Measurements from ENCODE around the gene SLC44A2.

The SLC44A2 gene

DNA sequence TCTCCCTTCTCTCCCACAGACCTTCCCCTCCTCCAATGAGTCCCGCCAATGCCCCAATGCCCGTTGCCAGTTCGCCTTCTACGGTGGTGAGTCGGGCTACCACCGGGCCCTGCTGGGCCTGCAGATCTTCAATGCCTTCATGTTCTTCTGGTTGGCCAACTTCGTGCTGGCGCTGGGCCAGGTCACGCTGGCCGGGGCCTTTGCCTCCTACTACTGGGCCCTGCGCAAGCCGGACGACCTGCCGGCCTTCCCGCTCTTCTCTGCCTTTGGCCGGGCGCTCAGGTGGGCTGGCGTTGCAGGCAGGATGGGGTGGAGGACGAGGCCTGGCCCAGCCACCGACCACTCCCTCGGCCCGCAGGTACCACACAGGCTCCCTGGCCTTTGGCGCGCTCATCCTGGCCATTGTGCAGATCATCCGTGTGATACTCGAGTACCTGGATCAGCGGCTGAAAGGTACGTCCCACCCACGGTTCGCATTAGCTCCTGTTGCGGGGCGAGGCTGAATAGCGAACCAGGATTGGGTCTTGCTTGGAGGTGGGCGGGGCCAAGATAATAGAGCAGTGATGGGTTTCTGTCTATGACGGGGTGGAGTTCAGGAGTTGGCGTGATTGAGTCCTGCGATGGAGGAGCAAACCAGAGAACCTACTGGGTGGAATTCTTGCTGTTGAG is 11.1 kb downstream of the SLC44A2 start:
- Mint-ChIP-seq H3K27me3 (no peaks in the 10 kb centered on the region), H3K4me3 (no peak overlapping the region), H3K4me1 (peaks cover 55% of the 10 kb centered on the region), H3K36me3 (peaks cover 70% of the 10 kb centered on the region), H3K27ac (no peak overlapping the region), H3K9me3 (no peaks in the 10 kb centered on the region)
- no peak for ATAC-seq

DNA sequence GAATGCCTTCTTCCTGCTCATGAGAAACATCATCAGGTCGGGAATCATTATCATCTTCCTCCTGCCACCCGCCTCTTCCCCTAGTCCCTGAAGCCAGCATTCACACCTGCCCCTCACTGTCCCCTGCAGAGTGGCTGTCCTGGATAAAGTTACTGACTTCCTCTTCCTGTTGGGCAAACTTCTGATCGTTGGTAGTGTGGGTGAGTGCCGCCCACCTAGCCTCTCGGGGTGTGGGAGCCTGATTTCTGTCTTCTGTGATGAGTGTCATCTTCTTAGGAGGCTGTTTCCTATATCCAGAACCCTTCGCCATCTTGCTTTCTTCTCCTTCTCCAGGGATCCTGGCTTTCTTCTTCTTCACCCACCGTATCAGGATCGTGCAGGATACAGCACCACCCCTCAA is 12.5 kb downstream of the SLC44A2 start:
- Mint-ChIP-seq H3K27ac (peak overlapping the region; percentile 72), H3K4me1 (peaks cover 65% of the 10 kb centered on the region), H3K4me3 (no peak overlapping the region), H3K9me3 (no peaks in the 10 kb centered on the region), H3K27me3 (no peaks in the 10 kb centered on the region), H3K36me3 (peaks cover 76% of the 10 kb centered on the region)
- ATAC-seq, result no peak

DNA sequence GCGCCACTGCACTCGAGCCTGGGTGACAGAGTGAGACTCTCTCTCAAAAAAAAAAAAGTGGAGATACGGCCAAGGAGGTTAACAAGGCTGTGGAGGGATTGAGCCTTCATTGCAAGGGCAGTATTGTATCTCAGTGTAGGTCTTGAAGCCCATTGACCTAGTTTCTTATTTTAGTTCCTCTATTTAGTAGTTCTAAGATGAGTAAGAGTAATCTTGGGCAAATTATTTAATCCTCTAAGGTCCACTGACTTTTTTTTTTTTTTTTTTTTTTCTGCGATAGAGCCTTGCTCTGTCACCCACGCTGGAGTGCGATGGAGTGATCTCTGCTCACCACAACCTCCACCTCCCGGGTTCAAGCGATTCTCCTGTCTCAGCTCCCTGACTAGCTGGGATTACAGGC is 14.5 kb downstream of the SLC44A2 start:
- H3K9me3 Mint-ChIP-seq, result no peaks in the 10 kb centered on the region
- no peak overlapping the region for H3K4me3 Mint-ChIP-seq
- peaks cover 83% of the 10 kb centered on the region for H3K4me1 Mint-ChIP-seq
- H3K27me3 Mint-ChIP-seq, result no peaks in the 10 kb centered on the region
- peak; percentile 90 for ATAC-seq
- peak overlapping the region; percentile 80 for H3K27ac Mint-ChIP-seq
- peaks cover 80% of the 10 kb centered on the region for H3K36me3 Mint-ChIP-seq

DNA sequence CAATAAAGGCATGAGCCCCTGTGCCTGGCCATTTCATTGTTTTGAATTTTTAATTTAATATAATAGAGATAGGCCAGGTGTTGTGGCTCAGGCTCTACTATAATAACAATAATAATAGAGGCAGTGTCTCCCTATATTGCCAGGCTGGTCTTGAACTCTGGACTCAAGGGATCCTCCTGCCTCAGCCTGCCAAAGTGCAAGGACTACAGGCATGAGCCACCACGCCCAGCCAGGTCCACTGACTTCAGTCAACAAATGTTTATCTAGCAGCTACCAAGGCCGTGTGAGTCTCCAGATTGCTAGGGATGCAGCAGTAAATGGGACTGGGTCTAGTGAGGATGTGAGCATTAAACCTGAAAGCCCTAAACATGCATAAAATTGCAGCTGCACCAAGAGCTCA is 15.0 kb downstream of the SLC44A2 start:
- peak overlapping the region; percentile 80 for H3K27ac Mint-ChIP-seq
- peaks cover 75% of the 10 kb centered on the region for H3K36me3 Mint-ChIP-seq
- ATAC-seq, result no peak
- H3K4me1 Mint-ChIP-seq, result peaks cover 79% of the 10 kb centered on the region
- H3K9me3 Mint-ChIP-seq, result no peaks in the 10 kb centered on the region
- no peak overlapping the region for H3K4me3 Mint-ChIP-seq
- no peaks in the 10 kb centered on the region for H3K27me3 Mint-ChIP-seq

DNA sequence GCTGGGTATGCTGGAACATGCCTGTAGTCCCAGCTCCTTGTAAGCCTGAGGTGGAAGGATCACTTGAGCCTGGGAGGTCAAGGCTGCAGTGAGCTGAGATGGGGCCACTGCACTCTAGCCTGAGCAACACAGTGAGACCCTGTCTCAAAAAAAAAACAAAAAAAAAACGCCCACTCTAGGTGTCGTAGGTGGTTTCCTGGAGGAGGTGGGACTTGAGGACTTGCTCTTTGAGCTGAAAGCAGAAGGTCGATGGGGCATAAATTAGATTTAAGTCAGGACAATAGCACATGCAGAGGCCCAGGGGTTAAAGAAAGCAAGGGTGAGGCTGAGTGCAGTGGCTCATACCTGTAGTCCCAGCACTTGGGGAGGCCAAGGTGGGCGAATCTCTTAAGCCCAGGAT is 15.9 kb downstream of the SLC44A2 start:
- no peak overlapping the region for H3K4me3 Mint-ChIP-seq
- peaks cover 66% of the 10 kb centered on the region for H3K36me3 Mint-ChIP-seq
- H3K27ac Mint-ChIP-seq, result peak overlapping the region; percentile 55
- H3K4me1 Mint-ChIP-seq, result peaks cover 72% of the 10 kb centered on the region
- no peak for ATAC-seq
- H3K27me3 Mint-ChIP-seq, result no peaks in the 10 kb centered on the region
- H3K9me3 Mint-ChIP-seq, result no peaks in the 10 kb centered on the region

DNA sequence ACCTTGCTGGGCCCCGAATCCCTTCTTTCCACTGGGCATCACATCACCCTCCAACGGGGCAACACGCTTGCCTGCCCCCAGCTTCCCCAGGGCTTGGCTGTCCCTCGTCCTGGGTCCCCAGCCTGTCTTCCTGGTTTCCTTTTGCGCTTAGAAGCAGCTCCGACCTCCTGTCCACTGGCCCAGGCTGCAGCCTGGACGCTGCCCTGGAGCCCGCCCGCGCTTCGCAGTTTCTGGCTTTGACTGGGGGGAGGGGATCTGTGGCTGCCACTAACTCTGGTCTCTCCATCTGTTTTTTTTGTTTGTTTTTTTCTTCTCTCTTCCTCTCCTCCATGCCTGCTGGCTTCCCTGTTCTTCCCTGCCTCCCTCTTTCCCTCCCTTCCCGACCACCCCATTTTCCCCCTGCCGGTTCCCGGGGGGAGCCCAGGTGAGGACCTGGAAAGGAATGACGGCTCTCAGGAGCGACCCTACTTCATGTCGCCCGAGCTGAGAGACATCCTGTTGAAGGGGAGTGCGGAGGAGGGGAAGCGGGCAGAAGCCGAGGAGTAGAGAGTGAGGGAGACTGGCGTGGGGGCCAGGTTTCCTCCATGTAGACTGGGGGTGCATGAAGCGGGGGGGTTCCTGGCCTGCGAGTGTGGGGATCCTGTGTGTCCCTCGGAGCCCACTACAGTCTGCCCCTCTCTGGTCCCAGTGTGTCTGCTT is 17.3 kb downstream of the SLC44A2 start:
- H3K36me3 Mint-ChIP-seq, result peaks cover 52% of the 10 kb centered on the region
- peaks cover 61% of the 10 kb centered on the region for H3K4me1 Mint-ChIP-seq
- no peaks in the 10 kb centered on the region for H3K9me3 Mint-ChIP-seq
- H3K27ac Mint-ChIP-seq, result peak overlapping the region; percentile 66
- no peak overlapping the region for H3K4me3 Mint-ChIP-seq
- no peak for ATAC-seq
- no peaks in the 10 kb centered on the region for H3K27me3 Mint-ChIP-seq

DNA sequence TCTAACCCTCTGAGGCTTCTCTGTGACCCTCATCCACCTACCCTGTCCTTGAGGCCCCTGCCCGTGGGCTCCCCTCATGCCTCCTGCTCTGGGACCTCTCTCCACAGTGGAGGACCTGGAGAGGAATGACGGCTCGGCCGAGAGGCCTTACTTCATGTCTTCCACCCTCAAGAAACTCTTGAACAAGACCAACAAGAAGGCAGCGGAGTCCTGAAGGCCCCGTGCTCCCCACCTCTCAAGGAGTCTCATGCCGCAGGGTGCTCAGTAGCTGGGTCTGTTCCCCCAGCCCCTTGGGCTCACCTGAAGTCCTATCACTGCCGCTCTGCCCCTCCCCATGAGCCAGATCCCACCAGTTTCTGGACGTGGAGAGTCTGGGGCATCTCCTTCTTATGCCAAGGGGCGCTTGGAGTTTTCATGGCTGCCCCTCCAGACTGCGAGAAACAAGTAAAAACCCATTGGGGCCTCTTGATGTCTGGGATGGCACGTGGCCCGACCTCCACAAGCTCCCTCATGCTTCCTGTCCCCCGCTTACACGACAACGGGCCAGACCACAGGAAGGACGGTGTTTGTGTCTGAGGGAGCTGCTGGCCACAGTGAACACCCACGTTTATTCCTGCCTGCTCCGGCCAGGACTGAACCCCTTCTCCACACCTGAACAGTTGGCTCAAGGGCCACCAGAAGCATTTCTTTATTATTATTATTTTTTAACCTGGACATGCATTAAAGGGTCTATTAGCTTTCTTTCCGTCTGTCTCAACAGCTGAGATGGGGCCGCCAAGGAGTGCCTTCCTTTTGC is 18.0 kb downstream of the SLC44A2 start:
- no peak for ATAC-seq
- peaks cover 45% of the 10 kb centered on the region for H3K36me3 Mint-ChIP-seq

DNA sequence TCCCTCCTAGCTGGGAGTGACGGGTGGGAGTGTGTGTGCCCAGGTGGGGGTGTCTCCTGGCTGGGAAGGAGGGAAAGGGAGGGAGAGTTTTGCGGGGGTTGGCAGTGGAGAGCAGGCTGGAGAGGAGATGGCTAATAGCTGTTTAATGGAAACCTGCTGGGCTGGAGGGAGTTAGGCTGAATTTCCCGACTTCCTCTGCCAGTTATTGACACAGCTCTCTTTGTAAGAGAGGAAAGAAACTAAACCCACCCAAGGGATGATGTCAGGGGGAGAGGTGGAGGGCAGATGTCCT is 18.6 kb downstream of the SLC44A2 start:
- peaks cover 41% of the 10 kb centered on the region for H3K36me3 Mint-ChIP-seq
- peaks cover 57% of the 10 kb centered on the region for H3K4me1 Mint-ChIP-seq
- no peak for ATAC-seq
- H3K27me3 Mint-ChIP-seq, result no peaks in the 10 kb centered on the region
- H3K4me3 Mint-ChIP-seq, result no peak overlapping the region
- peak overlapping the region; percentile 66 for H3K27ac Mint-ChIP-seq
- no peaks in the 10 kb centered on the region for H3K9me3 Mint-ChIP-seq

More for the DNA sequence above, 18.0 kb downstream of the SLC44A2 start:
- Mint-ChIP-seq H3K27ac (peak overlapping the region; percentile 66), H3K4me1 (peaks cover 59% of the 10 kb centered on the region), H3K4me3 (no peak overlapping the region), H3K27me3 (no peaks in the 10 kb centered on the region), H3K9me3 (no peaks in the 10 kb centered on the region)

DNA sequence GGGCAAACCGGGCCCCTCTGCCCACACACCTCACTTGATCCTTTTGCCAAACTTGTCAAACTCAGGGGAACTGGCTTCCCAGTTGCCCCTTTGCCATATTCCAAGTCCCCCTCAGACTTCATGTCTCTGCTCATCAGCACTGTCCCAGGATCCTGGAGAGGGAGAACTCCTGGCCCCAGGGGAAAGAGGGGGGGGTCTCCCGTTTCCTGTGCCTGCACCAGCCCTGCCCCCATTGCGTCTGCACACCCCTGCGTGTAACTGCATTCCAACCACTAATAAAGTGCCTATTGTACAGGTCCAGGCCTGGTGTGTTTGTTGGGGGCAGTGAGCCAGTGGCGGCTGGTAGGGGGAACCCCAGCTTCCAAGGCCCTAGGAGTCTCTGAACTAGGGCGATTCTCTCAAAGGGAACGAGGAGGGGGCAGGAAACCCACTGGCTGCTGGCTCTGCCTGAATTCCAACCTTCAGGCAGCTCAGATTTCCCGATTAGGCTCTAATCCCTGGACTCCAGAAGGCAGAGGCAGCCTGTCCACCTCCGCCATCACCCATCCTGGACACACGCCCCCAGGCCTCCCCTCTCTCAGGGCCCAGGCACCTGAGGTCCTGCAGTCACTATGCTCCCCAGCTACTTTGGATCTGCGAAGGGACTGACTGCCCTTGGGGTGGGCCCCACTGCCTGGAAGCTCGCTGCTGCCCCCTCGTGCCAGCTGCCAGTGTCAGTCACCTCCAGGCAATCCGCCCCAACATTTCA is 19.1 kb downstream of the SLC44A2 start:
- H3K27ac Mint-ChIP-seq, result peak overlapping the region; percentile 66
- H3K9me3 Mint-ChIP-seq, result no peaks in the 10 kb centered on the region
- H3K27me3 Mint-ChIP-seq, result no peaks in the 10 kb centered on the region
- ATAC-seq, result peak; percentile 88
- peaks cover 35% of the 10 kb centered on the region for H3K36me3 Mint-ChIP-seq
- peaks cover 52% of the 10 kb centered on the region for H3K4me1 Mint-ChIP-seq
- no peak overlapping the region for H3K4me3 Mint-ChIP-seq

DNA sequence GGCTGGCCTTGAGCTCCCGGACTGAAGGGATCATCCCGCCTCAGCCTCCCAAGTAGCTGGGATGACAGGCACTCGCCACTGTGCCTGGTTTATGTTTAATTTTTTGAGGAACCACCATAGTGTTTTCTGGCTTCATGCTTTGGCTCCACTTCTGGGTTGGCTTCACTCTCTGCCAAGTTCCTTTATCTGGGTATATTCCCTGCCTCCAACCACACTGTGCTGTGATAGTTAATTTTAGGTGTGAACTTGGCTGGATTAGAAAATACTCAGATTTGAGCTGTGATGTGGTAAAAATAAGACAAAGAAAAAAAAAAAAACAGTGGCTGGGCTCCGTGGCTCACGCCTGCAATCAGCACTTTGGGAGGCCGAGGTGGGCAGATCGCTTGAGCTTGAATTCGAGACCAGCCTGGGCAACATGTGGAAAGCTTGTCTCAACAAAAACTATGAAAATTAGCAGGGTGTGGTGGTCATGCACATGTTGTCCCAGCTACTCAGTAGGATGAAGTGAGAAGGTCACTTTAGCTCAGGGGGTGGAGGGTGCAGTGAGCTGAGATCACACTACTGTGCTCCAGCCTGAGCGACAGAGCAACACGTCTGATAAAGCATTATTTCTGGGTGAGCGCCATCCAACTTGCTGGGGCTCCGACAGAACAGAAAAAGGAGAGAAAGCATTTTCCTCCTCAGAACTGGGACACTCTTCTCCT is 21.3 kb downstream of the SLC44A2 start:
- no peak for ATAC-seq
- no peaks in the 10 kb centered on the region for H3K27me3 Mint-ChIP-seq
- H3K9me3 Mint-ChIP-seq, result no peaks in the 10 kb centered on the region
- H3K4me3 Mint-ChIP-seq, result no peak overlapping the region
- peaks cover 41% of the 10 kb centered on the region for H3K4me1 Mint-ChIP-seq
- peaks cover 24% of the 10 kb centered on the region for H3K36me3 Mint-ChIP-seq
- H3K27ac Mint-ChIP-seq, result no peak overlapping the region

DNA sequence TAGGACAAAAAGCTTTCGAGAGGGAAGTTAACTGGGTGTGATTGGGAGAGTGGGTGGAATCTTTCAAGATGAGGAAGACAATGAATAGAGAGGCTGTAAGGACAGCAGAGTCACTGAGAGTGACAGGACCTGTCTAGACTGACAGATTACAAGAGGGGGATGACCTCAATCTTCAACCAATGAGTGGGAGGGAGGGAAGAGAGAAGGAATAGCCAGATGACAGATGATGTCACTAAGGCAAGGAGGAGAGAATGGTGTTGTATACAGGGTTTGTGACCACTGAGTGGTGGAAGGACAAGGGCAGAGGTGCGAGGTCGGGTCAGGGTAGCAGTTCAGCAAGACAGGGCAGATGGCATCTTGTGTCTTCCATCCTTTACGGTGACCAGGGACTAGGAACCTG is 23.0 kb downstream of the SLC44A2 start:
- Mint-ChIP-seq H3K4me1 (peaks cover 38% of the 10 kb centered on the region), H3K9me3 (no peaks in the 10 kb centered on the region), H3K36me3 (peaks cover 7% of the 10 kb centered on the region), H3K4me3 (no peak overlapping the region), H3K27ac (peak overlapping the region; percentile 48), H3K27me3 (no peaks in the 10 kb centered on the region)
- no peak for ATAC-seq

DNA sequence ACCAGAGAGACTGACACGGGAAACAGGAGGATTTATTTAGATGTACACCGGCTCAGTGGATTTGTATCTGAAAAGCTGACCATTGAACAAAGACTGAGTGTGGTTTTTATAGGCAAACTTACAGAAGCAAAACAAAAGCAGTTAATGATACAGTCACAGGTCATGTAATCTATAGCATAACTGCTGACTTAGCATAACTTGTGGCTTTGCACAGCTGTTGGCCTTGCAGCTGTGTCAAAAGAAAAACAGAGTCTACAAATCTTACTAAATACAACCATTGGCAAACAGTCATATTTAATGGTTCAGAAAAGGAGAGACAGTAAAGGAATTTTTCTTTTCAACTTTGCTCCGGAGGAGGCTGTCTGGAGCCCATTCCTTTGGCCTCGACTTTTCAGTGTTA is 26.5 kb downstream of the SLC44A2 start:
- Mint-ChIP-seq H3K4me1 (peaks cover 42% of the 10 kb centered on the region), H3K27me3 (no peaks in the 10 kb centered on the region), H3K27ac (peak overlapping the region; percentile 22), H3K36me3 (peaks cover 11% of the 10 kb centered on the region), H3K9me3 (no peaks in the 10 kb centered on the region), H3K4me3 (no peak overlapping the region)
- ATAC-seq, result no peak

DNA sequence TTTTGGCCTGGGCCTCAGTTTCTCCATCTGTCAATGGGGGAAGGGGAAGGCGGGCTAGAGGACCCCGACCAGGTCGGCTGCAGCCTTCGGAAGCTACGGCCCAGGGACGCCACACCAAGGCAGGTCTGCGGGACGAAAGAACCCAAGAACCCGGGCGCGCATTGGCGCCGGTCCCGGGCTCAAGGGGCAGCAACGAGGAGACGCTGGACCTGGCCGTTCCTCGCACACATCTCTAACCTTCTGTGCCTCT is 28.1 kb downstream of the SLC44A2 start:
- peaks cover 17% of the 10 kb centered on the region for H3K36me3 Mint-ChIP-seq
- H3K27ac Mint-ChIP-seq, result peak overlapping the region; percentile 99
- peaks cover 44% of the 10 kb centered on the region for H3K4me1 Mint-ChIP-seq
- ATAC-seq, result no peak
- H3K9me3 Mint-ChIP-seq, result no peaks in the 10 kb centered on the region
- H3K4me3 Mint-ChIP-seq, result peak overlapping the region; percentile 94
- H3K27me3 Mint-ChIP-seq, result no peaks in the 10 kb centered on the region

DNA sequence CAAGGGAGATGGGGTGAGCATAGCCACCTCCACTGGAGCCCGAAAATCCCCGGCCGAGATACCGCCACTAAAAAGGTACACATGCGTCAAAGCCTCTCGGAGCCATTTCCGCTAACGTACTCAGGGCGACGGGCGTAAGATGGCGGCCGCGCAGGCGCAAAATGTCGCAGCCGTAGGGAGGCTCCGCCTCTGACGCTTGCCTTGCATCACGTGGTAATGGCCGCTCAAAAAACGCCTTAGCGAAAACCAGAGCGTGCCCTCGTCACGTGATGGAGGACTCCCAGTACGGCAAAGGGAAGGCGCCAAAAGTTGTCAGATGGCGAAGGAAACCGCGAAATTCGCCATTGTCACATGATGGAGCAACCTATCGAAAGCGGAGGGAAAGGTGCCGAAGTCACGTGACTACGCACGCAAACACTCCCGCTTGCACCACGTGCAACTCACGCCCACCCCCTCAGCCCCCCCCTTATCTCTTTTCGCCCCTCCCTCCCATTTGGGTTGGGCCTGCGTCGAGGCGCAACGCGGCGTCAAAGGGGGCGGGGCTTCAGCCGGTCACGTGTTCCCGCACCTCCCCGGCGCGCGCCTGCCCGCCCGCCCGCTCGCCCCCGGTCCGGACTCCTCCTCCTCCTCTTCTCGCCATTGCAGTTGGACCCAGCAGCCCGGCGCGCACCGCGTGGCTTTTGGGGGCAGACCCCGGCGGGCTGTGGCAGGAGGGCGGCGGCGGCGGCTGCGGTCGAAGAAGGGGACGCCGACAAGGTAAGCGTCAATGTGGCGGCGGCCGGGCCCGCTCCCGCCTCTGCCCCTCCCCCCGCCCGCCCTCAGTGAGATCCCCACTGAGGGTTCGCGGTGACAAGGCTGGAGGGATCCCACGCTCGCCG is 28.6 kb downstream of the SLC44A2 start, which contains the start of gene ILF3:
Gene ILF3 (plus strand): TSS at position 615 of the 878 bp plus-strand sequence. CDS start 16,260 bp downstream, outside the sequence.
- Mint-ChIP-seq H3K4me3 (peak within 1 kb of the TSS; percentile 94), H3K27ac (peak within 1 kb of the TSS; percentile 99), H3K36me3 (peaks cover 17% of the 10 kb centered on the region), H3K4me1 (peaks cover 42% of the 10 kb centered on the region), H3K27me3 (no peaks in the 10 kb centered on the region), H3K9me3 (no peaks in the 10 kb centered on the region)
- peak; percentile 91 for ATAC-seq

Data from stimulated activated memory B cell treated with anti-CD40 and anti-IgM and Interleukin-4, amounts not matched to agents 10 μg/mL and 1 μg/mL and 100 μg/mL, for 72 hours (primary cell).